NCI-H1092 treated with DMSO at 0.1 percent for 48 hours (cell line): ENCODE measurements around the gene PLAGL1.
"Not testable (repeated sequence)": the region's sequence is repeated elsewhere in the genome, so short reads cannot be mapped to it uniquely, and the experiment has no call there.

Experiments
- DNase-seq: peaks from one replicate; lab custom pipeline; 2025; lab: John Stamatoyannopoulos, UW

Gene PLAGL1

GRCh38 chr6:144008120-144008811 is at the start of gene PLAGL1:
Gene PLAGL1, minus strand, starts transcription at chr6:144008259. Its CDS starts 60,123 bp downstream, at chr6:143948136.
- no peak for DNase-seq

- DNase-seq = no peak
Measured at GRCh38 chr6:144055121-144055931, 47.3 kb upstream of the PLAGL1 start.

- no peak for DNase-seq
Measured at GRCh38 chr6:144053601-144054000, 45.5 kb upstream of the PLAGL1 start.

GRCh38 chr6:144052488-144052887 is 44.4 kb upstream of the PLAGL1 start:
- no peak for DNase-seq

- no peak for DNase-seq
Measured at GRCh38 chr6:144049386-144049785, 41.3 kb upstream of the PLAGL1 start.

- no peak for DNase-seq
Measured at GRCh38 chr6:144047688-144048087, 39.6 kb upstream of the PLAGL1 start.

GRCh38 chr6:144046672-144047071 is 38.6 kb upstream of the PLAGL1 start:
- not testable (repeated sequence) for DNase-seq

- not testable (repeated sequence) for DNase-seq
Measured at GRCh38 chr6:144044989-144045388, 36.9 kb upstream of the PLAGL1 start.

- DNase-seq = no peak
Measured at GRCh38 chr6:144036835-144037195, 28.8 kb upstream of the PLAGL1 start.

- no peak for DNase-seq
Measured at GRCh38 chr6:144036064-144036834, 28.2 kb upstream of the PLAGL1 start.

GRCh38 chr6:144035416-144035815 is 27.4 kb upstream of the PLAGL1 start:
- DNase-seq = no peak

GRCh38 chr6:144033816-144034735 is 26.0 kb upstream of the PLAGL1 start:
- no peak for DNase-seq

GRCh38 chr6:144029452-144029851 is 21.4 kb upstream of the PLAGL1 start:
- no peak for DNase-seq

GRCh38 chr6:144027932-144028587 is 20.0 kb upstream of the PLAGL1 start:
- no peak for DNase-seq

- DNase-seq = no peak
Measured at GRCh38 chr6:144023216-144023615, 15.2 kb upstream of the PLAGL1 start.

GRCh38 chr6:144019929-144020328 is 11.9 kb upstream of the PLAGL1 start:
- DNase-seq = no peak

GRCh38 chr6:144017166-144018094 is 9.4 kb upstream of the PLAGL1 start:
- DNase-seq = no peak

GRCh38 chr6:144013486-144013909 is 5.4 kb upstream of the PLAGL1 start:
- peak; percentile 27 for DNase-seq

- no peak for DNase-seq
Measured at GRCh38 chr6:144012534-144012933, 4.5 kb upstream of the PLAGL1 start.

GRCh38 chr6:144009628-144010027 is 1.6 kb upstream of the PLAGL1 start:
- DNase-seq = not testable (repeated sequence)
